HEK293 (cell line): ENCODE measurements around the gene HAND2.

Experiments
- CTCF ChIA-PET: fragments of 350-600 bp; formaldehyde crosslinking; extraction: SDS; loops from one replicate; lab custom pipeline; 2021; ENCODE audit warnings: antibody characterized with exemption; lab: Yijun Ruan, JAX
- POLR2A ChIA-PET: fragments of 300-600 bp; formaldehyde crosslinking; extraction: SDS; loops from one replicate; lab custom pipeline; 2020; ENCODE audit warnings: antibody characterized with exemption, inconsistent platforms; lab: Yijun Ruan, JAX
- H3K27ac ChIP-seq: fragments of 200-500 bp; sonication (Bioruptor generic); 2 replicates; pipeline ENCODE4 v1.5.1; 2014; ENCODE audit warnings: low read depth, low read length, control low read depth, inconsistent platforms; ENCODE audit errors: extremely low read depth
- H3K36me3 ChIP-seq, 2 experiments: fragments of 200-500 bp in 1 of 2; sonication (Bioruptor generic) in 1 of 2; 1 replicate in 1 of 2; 2 replicates in 1 of 2; pipeline ENCODE4 v1.5.1; 2014 to 2017; ENCODE audit warnings: inconsistent platforms in 2 of 2, low read length in 2 of 2; ENCODE audit not compliant: control insufficient read depth in 2 of 2, insufficient read depth in 1 of 2
- H3K4me1 ChIP-seq: fragments of 200-500 bp; sonication (Bioruptor generic); 2 replicates; pipeline ENCODE4 v1.5.1; 2014; ENCODE audit warnings: mild to moderate bottlenecking, low read length, inconsistent platforms; ENCODE audit not compliant: control insufficient read depth, insufficient read depth
- H3K4me3 ChIP-seq: 2 replicates; pipeline ENCODE4 v1.5.1; 2011; ENCODE audit warnings: low read depth, mild to moderate bottlenecking, control low read depth, low read length, moderate library complexity
- H3K9me3 ChIP-seq: fragments of 200-500 bp; sonication (Bioruptor generic); 2 replicates; pipeline ENCODE4 v1.5.1; 2014; ENCODE audit warnings: low read depth, low read length, inconsistent platforms; ENCODE audit not compliant: control insufficient read depth, insufficient read depth
- INSM2 ChIP-seq: fragments of 450-650 bp; formaldehyde crosslinking; IDR thresholded peaks from 2 replicates; pipeline ENCODE4 v1.5.1; 2016; ENCODE audit warnings: missing biosample characterization, missing genetic modification characterization
- OSR2 ChIP-seq: fragments of 450-650 bp; formaldehyde crosslinking; IDR thresholded peaks from 2 replicates; pipeline ENCODE4 v1.5.1; 2016; ENCODE audit warnings: missing biosample characterization, missing genetic modification characterization
- PRDM6 ChIP-seq: fragments of 450-650 bp; formaldehyde crosslinking; IDR thresholded peaks from 2 replicates; pipeline ENCODE4 v1.5.1; 2017; ENCODE audit warnings: missing biosample characterization, missing genetic modification characterization
- YY2 ChIP-seq: fragments of 450-650 bp; formaldehyde crosslinking; IDR thresholded peaks from 2 replicates; pipeline ENCODE4 v1.5.1; 2016; ENCODE audit warnings: missing biosample characterization, missing genetic modification characterization
- ZBTB48 ChIP-seq: fragments of 450-650 bp; formaldehyde crosslinking; IDR thresholded peaks from 2 replicates; pipeline ENCODE4 v1.5.1; 2016; ENCODE audit warnings: missing biosample characterization, missing genetic modification characterization
- ZNF223 ChIP-seq: fragments of 450-650 bp; formaldehyde crosslinking; IDR thresholded peaks from 2 replicates; pipeline ENCODE4 v1.5.1; 2016; ENCODE audit warnings: missing biosample characterization, missing genetic modification characterization
- ZNF280C ChIP-seq: fragments of 450-650 bp; formaldehyde crosslinking; IDR thresholded peaks from 2 replicates; pipeline ENCODE4 v1.5.1; 2016; ENCODE audit warnings: missing biosample characterization, missing genetic modification characterization
- ZNF341 ChIP-seq: fragments of 450-650 bp; formaldehyde crosslinking; IDR thresholded peaks from 2 replicates; pipeline ENCODE4; 2016; ENCODE audit warnings: low read depth, missing biosample characterization, missing genetic modification characterization
- ZNF488 ChIP-seq: fragments of 450-650 bp; formaldehyde crosslinking; IDR thresholded peaks from 2 replicates; pipeline ENCODE4 v1.5.1; 2016; ENCODE audit warnings: missing biosample characterization, missing genetic modification characterization
- ZNF513 ChIP-seq: fragments of 450-650 bp; IDR thresholded peaks from 2 replicates; pipeline ENCODE4 v1.5.1; 2018; ENCODE audit warnings: missing biosample characterization, missing genetic modification characterization
- ZNF544 ChIP-seq: fragments of 450-650 bp; formaldehyde crosslinking; IDR thresholded peaks from 2 replicates; pipeline ENCODE4 v1.5.0; 2017; ENCODE audit warnings: missing biosample characterization, missing genetic modification characterization
- ZNF571 ChIP-seq: fragments of 450-650 bp; formaldehyde crosslinking; IDR thresholded peaks from 2 replicates; pipeline ENCODE4 v1.5.0; 2017; ENCODE audit warnings: missing biosample characterization, missing genetic modification characterization
- ZNF658 ChIP-seq: fragments of 450-650 bp; formaldehyde crosslinking; IDR thresholded peaks from 2 replicates; pipeline ENCODE4; 2016; ENCODE audit warnings: missing biosample characterization, missing genetic modification characterization
- ZNF670 ChIP-seq: fragments of 450-650 bp; formaldehyde crosslinking; IDR thresholded peaks from 2 replicates; pipeline ENCODE4 v1.5.1; 2016; ENCODE audit warnings: missing biosample characterization, missing genetic modification characterization, low read depth
- ZNF768 ChIP-seq: fragments of 450-650 bp; formaldehyde crosslinking; IDR thresholded peaks from 2 replicates; pipeline ENCODE4 v1.5.1; 2018; ENCODE audit warnings: missing biosample characterization, mild to moderate bottlenecking, missing genetic modification characterization
- ZNF777 ChIP-seq: fragments of 450-650 bp; formaldehyde crosslinking; IDR thresholded peaks from 2 replicates; pipeline ENCODE4 v1.5.1; 2017; ENCODE audit warnings: missing biosample characterization, missing genetic modification characterization, borderline replicate concordance
- ZNF837 ChIP-seq: fragments of 450-650 bp; formaldehyde crosslinking; IDR thresholded peaks from 2 replicates; pipeline ENCODE4 v1.5.1; 2016; ENCODE audit warnings: missing biosample characterization, missing genetic modification characterization
- ZSCAN30 ChIP-seq: fragments of 450-650 bp; IDR thresholded peaks from 2 replicates; pipeline ENCODE4 v1.5.1; 2018; ENCODE audit warnings: missing biosample characterization, mild to moderate bottlenecking, missing genetic modification characterization, moderate library complexity
- TF ChIP-seq, protein P1 (sequence below): fragments of 450-650 bp; formaldehyde crosslinking; IDR thresholded peaks from 2 replicates; pipeline ENCODE4 v1.5.1; 2016; ENCODE audit warnings: missing biosample characterization, missing genetic modification characterization

The HAND2 gene

GRCh38 chr4:173508386-173509035 lies 21.5 kb downstream of the HAND2 start:
- TF ChIP-seq ZNF571 (no peak), ZNF544 (no peak), ZNF280C (no peak)
- POLR2A ChIA-PET = no interaction called here
- CTCF ChIA-PET = no interaction called here

GRCh38 chr4:173507471-173508385 lies 22.3 kb downstream of the HAND2 start:
- no peaks in the 10 kb centered on the region for H3K4me1 ChIP-seq
- H3K27ac ChIP-seq = no peak overlapping the region
- CTCF ChIA-PET = interaction anchor here (1.6 kb wide), 1 partner anchor 811 kb away, joined by 3 read pairs; no protein-coding TSS in a partner anchor
- no peak overlapping the region for H3K4me3 ChIP-seq
- H3K9me3 ChIP-seq = no peaks in the 10 kb centered on the region
- H3K36me3 ChIP-seq = no peaks in the 10 kb centered on the region
- POLR2A ChIA-PET = no interaction called here
- no peak for TF ChIP-seq ZSCAN30 (tag by site-specific recombination)
- no peak for TF ChIP-seq OSR2 (tag by site-specific recombination)
- TF ChIP-seq ZNF488 = no peak
- TF ChIP-seq ZNF777 = no peak
- no peak for TF ChIP-seq YY2

More at GRCh38 chr4:173508386-173509035, 21.5 kb downstream of the HAND2 start:
- no peak overlapping the region for H3K27ac ChIP-seq
- H3K9me3 ChIP-seq = no peaks in the 10 kb centered on the region
- no peak overlapping the region for H3K4me3 ChIP-seq
- no peaks in the 10 kb centered on the region for H3K4me1 ChIP-seq
- H3K36me3 ChIP-seq = no peaks in the 10 kb centered on the region

DNA sequence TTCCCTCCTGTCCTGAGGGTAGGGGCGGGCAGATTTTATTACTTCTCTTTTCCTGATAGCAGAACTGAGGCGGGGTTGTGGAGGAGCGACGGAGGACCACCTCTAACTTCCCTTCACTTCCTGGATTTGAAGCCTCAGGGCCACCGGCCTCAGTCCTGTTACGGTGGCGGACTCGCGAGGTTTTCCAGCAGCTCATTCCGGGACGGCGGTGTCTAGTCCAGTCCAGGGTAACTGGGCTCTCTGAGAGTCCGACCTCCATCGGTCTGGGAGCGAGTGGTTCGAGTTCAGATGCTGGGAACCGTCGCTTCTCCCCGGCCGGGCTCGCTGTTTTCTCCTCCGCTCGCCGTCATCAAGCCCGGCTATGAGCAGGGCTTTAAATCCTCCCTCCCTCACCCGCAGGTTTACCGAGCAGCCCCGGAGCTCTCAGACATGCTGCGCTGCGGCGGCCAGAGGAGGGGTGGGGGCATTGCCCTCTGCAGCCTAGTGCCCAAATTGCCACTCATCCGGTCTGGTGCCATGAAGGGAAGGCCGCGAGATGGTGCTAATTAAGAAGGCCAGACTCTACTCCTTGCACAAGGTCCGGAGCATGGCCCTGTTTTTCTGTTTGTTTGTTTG lies 23.3 kb downstream of the HAND2 start:
- Histone ChIP-seq H3K4me3 (no peak overlapping the region), H3K36me3 (no peaks in the 10 kb centered on the region), H3K4me1 (no peaks in the 10 kb centered on the region), H3K27ac (no peak overlapping the region), H3K9me3 (no peaks in the 10 kb centered on the region)
- CTCF ChIA-PET = interaction anchor here (0.6 to 1.6 kb wide), 6 partner anchors 11 to 812 kb away, joined by 3 to 5 read pairs (median 3); no protein-coding TSS in a partner anchor
- POLR2A ChIA-PET = no interaction called here
- TF ChIP-seq ZBTB48 (no peak), ZNF513 (tag by site-specific recombination) (no peak), PRDM6 (tag by site-specific recombination) (no peak), ZNF658 (tag by site-specific recombination) (no peak), ZNF341 (no peak), ZNF223 (tag by site-specific recombination) (no peak), ZNF768 (tag by site-specific recombination) (no peak), ZNF670 (tag by site-specific recombination) (no peak), ZNF837 (tag by site-specific recombination) (no peak), INSM2 (no peak)
- TF ChIP-seq, protein P1, sequence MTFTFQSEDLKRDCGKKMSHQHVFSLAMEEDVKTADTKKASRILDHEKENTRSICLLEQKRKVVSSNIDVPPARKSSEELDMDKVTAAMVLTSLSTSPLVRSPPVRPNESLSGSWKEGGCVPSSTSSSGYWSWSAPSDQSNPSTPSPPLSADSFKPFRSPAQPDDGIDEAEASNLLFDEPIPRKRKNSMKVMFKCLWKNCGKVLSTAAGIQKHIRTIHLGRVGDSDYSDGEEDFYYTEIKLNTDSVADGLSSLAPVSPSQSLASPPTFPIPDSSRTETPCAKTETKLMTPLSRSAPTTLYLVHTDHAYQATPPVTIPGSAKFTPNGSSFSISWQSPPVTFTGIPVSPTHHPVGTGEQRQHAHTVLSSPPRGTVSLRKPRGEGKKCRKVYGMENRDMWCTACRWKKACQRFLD (tag by site-specific recombination) = no peak
